ENCODE data around the gene CARMIL3.

GRCh38 chr14:24052656-24053547 is 1.1 kb downstream of the CARMIL3 start:
- TF ChIP-seq CTCF (IDR thresholded peaks at IDR 0.05), result no peak
- no peak for TF ChIP-seq POLR2A (IDR thresholded peaks at IDR 0.05)

Measured in right lobe of liver (tissue), 4 donors.